Trophoblast cell (in vitro differentiated cells and primary cell): ENCODE results near the gene SNED1.

Experiments
- DNase-seq, 2 donors: peaks; one replicate each; pipeline ENCODE4 v3.0.0-alpha.2; 2016
- H2AFZ ChIP-seq: 2 replicates; pipeline ENCODE4 v1.6.1; 2013; ENCODE audit warnings: low read length, moderate library complexity, mild to moderate bottlenecking; ENCODE audit not compliant: insufficient read depth, poor library complexity
- H2AK5ac ChIP-seq: 2 replicates; pipeline ENCODE4 v1.6.1; 2013; ENCODE audit warnings: mild to moderate bottlenecking, low read length
- H2BK120ac ChIP-seq: 2 replicates; pipeline ENCODE4 v1.6.1; 2013; ENCODE audit warnings: low read length, mild to moderate bottlenecking, moderate library complexity; ENCODE audit not compliant: insufficient read depth, poor library complexity
- H2BK12ac ChIP-seq: 2 replicates; pipeline ENCODE4 v1.6.1; 2013; ENCODE audit warnings: mild to moderate bottlenecking, low read length, moderate library complexity
- H2BK5ac ChIP-seq: 2 replicates; pipeline ENCODE4 v1.6.1; 2013; ENCODE audit warnings: low read length, low read depth, moderate library complexity, mild to moderate bottlenecking; ENCODE audit not compliant: poor library complexity
- H3K14ac ChIP-seq: 2 replicates; pipeline ENCODE4 v1.6.1; 2013; ENCODE audit warnings: mild to moderate bottlenecking, low read length
- H3K18ac ChIP-seq: 2 replicates; pipeline ENCODE4 v1.6.1; 2013; ENCODE audit warnings: mild to moderate bottlenecking, low read length
- H3K23ac ChIP-seq: 2 replicates; pipeline ENCODE4 v1.6.1; 2013; ENCODE audit warnings: low read length
- H3K27ac ChIP-seq: 2 replicates; pipeline ENCODE4 v1.5.1; 2013; ENCODE audit warnings: low read depth, mild to moderate bottlenecking, inconsistent platforms, low read length, moderate library complexity
- H3K27me3 ChIP-seq: 2 replicates; pipeline ENCODE4 v1.6.1; 2013; ENCODE audit warnings: inconsistent platforms, mild to moderate bottlenecking, low read length, moderate library complexity; ENCODE audit not compliant: insufficient read depth
- H3K36me3 ChIP-seq, 2 experiments: 1 replicate in 1 of 2; 2 replicates in 1 of 2; pipeline ENCODE4 v1.6.1; 2013; ENCODE audit warnings: low read length in 2 of 2, mild to moderate bottlenecking in 2 of 2, moderate library complexity in 1 of 2; ENCODE audit not compliant: insufficient read depth in 2 of 2, control insufficient read depth in 1 of 2
- H3K4ac ChIP-seq: 2 replicates; pipeline ENCODE4 v1.6.1; 2013; ENCODE audit warnings: low read depth, mild to moderate bottlenecking, low read length, moderate library complexity
- H3K4me1 ChIP-seq, 2 experiments: 1 replicate in 1 of 2; 2 replicates in 1 of 2; pipeline ENCODE4 v1.6.1; 2013; ENCODE audit warnings: low read length in 2 of 2, mild to moderate bottlenecking in 2 of 2, moderate library complexity in 1 of 2; ENCODE audit not compliant: insufficient read depth in 2 of 2, control insufficient read depth in 1 of 2
- H3K4me2 ChIP-seq: 2 replicates; pipeline ENCODE4 v1.6.1; 2013; ENCODE audit warnings: inconsistent platforms, mild to moderate bottlenecking, low read length, moderate library complexity
- H3K4me3 ChIP-seq: 2 replicates; pipeline ENCODE4 v1.5.1; 2013; ENCODE audit warnings: mild to moderate bottlenecking, low read depth, low read length, inconsistent platforms
- H3K79me1 ChIP-seq: one replicate; pipeline ENCODE4 v1.6.1; 2013; ENCODE audit warnings: low read length
- H3K79me2 ChIP-seq: 2 replicates; pipeline ENCODE4 v1.6.1; 2013; ENCODE audit warnings: low read length, mild to moderate bottlenecking; ENCODE audit not compliant: control insufficient read depth, insufficient read depth, poor library complexity
- H3K9ac ChIP-seq: 2 replicates; pipeline ENCODE4 v1.6.1; 2013; ENCODE audit warnings: mild to moderate bottlenecking, low read length
- H3K9me3 ChIP-seq: 2 replicates; pipeline ENCODE4 v1.6.1; 2013; ENCODE audit warnings: low read depth, mild to moderate bottlenecking, control low read depth, inconsistent platforms, low read length; ENCODE audit not compliant: insufficient read depth
- H4K12ac ChIP-seq: 2 replicates; pipeline ENCODE4 v1.6.1; 2013; ENCODE audit warnings: low read depth, mild to moderate bottlenecking, low read length, moderate library complexity
- H4K8ac ChIP-seq: 2 replicates; pipeline ENCODE4 v1.6.1; 2013; ENCODE audit warnings: low read depth, mild to moderate bottlenecking, low read length, moderate library complexity
- H4K91ac ChIP-seq: one replicate; pipeline ENCODE4 v1.6.1; 2013; ENCODE audit warnings: low read depth, mild to moderate bottlenecking, low read length, moderate library complexity
- WGBS: extraction: QIAGEN DNeasy Blood & Tissue Kit; methylation state at CpG from one replicate; pipeline ENCODE4 v1.1.7; 2013; ENCODE audit warnings: missing lambda C conversion rate; ENCODE audit not compliant: insufficient read length, insufficient coverage; ENCODE audit errors: extremely low coverage; 5-methylcytosine and 5-hydroxymethylcytosine counted together

SNED1 gene

DNA sequence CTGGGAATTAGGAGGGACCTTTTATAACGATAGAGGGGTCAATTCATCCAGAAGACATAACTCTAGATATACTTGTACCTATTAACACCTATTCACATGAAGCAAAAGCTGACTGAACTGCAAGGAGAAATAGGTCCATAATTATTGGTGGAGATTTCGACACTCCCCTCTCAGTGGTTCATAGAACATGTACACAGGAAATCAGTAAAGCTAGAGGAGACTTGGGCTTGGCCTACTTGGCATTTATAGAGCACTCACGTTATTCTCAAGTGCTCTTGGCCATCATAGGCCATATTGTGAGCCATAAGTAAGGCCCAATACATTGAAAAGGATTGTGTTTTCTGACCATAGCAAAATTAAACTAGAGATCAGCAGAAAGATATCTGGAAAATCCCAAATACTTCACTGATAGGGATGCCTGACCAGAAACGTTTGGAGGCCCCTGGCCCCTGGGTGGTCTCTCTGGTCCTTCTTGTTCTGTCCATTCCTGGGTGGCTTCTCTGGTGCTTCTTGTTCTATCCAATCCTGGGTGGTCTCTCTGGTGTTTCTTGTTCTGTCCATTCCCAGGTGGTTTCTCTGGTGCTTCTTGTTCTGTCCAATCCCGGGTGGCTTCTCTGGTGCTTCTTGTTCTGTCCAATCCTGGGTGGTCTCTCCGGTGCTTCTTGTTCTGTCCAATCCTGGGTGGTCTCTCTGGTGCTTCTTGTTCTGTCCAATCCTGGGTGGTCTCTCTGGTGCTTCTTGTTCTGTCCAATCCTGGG lies 49.0 kb downstream of the SNED1 start:
- Histone ChIP-seq H3K23ac (no peak overlapping the region), H2AFZ (no peak overlapping the region), H4K8ac (no peak overlapping the region), H3K4me1 (no peaks in the 10 kb centered on the region), H3K9ac (no peak overlapping the region), H3K79me1 (no peaks in the 10 kb centered on the region), H3K14ac (no peak overlapping the region), H4K12ac (no peak overlapping the region), H3K18ac (no peak overlapping the region), H2BK12ac (no peak overlapping the region), H3K4me3 (no peak overlapping the region), H3K27ac (no peak overlapping the region), H3K4me2 (no peak overlapping the region), H4K91ac (no peak overlapping the region), H2AK5ac (no peak overlapping the region), H3K27me3 (no peaks in the 10 kb centered on the region), H2BK120ac (no peak overlapping the region), H2BK5ac (no peak overlapping the region), H3K36me3 (no peaks in the 10 kb centered on the region), H3K9me3 (peaks cover 2% of the 10 kb centered on the region), H3K4ac (no peak overlapping the region), H3K79me2 (no peaks in the 10 kb centered on the region)
- WGBS: no CpG with 5 or more reads among the region's 6 CpGs
- peak in 1 of 2 donors; percentile 2 for DNase-seq

DNA sequence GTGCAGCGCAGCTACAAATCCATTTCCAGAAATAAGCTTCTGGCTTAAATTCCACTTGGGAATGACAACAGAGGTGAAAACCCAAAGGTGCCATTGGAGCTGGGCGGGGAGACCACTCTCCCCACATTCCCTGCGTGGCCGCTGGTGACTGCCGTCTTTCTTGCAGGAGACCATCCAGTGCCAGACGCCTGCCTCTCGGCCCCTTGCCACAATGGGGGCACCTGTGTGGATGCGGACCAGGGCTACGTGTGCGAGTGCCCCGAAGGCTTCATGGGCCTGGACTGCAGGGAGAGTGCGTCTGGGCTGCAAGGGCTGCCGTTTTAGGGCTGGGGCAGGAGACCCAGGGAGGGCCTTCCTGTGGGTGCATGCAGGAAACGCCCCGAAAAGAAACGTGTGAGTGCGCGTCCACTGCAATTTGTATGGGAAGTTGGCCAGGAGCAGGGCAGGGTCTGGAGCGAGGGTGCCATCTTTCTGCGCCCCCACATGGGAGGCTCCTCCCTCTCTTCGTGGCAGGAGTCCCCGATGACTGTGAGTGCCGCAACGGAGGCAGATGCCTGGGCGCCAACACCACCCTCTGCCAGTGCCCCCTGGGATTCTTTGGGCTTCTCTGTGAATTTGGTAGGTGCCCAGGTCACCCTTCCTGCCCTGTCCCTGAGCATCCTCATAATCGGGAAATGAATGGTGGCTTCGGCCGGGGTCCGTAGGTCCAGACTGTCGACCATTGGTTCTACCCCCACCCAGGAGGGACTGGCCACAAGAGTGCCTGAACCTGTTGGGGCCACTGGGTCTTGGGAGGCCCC lies 49.9 kb downstream of the SNED1 start:
- Histone ChIP-seq H3K36me3 (no peaks in the 10 kb centered on the region), H3K79me2 (no peaks in the 10 kb centered on the region)
- no CpG with 5 or more reads among the region's 30 CpGs for WGBS

DNA sequence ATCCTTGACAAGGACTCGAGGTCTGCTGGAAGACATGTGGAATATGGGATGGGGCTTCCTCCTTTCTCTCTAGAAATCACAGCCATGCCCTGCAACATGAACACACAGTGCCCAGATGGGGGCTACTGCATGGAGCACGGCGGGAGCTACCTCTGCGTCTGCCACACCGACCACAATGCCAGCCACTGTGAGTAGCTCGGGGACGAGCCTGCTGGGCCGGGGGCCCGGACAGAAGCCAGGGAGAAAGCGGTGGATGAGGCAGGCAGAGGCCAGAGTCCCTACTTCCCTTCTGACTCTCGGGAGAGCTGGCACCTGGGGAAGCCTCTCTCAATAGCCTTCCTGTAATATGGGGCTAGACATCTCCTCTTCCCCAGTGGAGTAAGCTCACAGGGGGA lies 50.5 kb downstream of the SNED1 start:
- no peak overlapping the region for H3K4me3 ChIP-seq

More for the DNA sequence above, 49.9 kb downstream of the SNED1 start:
- Histone ChIP-seq H3K27ac (no peak overlapping the region), H2AFZ (no peak overlapping the region), H3K14ac (no peak overlapping the region), H4K8ac (no peak overlapping the region), H3K18ac (no peak overlapping the region), H4K12ac (no peak overlapping the region), H3K27me3 (no peaks in the 10 kb centered on the region), H3K79me1 (no peaks in the 10 kb centered on the region), H4K91ac (no peak overlapping the region), H2BK5ac (no peak overlapping the region), H3K4me1 (no peaks in the 10 kb centered on the region), H2AK5ac (no peak overlapping the region), H3K4ac (no peak overlapping the region), H2BK120ac (no peak overlapping the region), H2BK12ac (no peak overlapping the region), H3K4me2 (no peak overlapping the region), H3K9ac (no peak overlapping the region), H3K9me3 (peaks cover 2% of the 10 kb centered on the region), H3K23ac (no peak overlapping the region), H3K4me3 (no peak overlapping the region)
- DNase-seq: no peak

DNA sequence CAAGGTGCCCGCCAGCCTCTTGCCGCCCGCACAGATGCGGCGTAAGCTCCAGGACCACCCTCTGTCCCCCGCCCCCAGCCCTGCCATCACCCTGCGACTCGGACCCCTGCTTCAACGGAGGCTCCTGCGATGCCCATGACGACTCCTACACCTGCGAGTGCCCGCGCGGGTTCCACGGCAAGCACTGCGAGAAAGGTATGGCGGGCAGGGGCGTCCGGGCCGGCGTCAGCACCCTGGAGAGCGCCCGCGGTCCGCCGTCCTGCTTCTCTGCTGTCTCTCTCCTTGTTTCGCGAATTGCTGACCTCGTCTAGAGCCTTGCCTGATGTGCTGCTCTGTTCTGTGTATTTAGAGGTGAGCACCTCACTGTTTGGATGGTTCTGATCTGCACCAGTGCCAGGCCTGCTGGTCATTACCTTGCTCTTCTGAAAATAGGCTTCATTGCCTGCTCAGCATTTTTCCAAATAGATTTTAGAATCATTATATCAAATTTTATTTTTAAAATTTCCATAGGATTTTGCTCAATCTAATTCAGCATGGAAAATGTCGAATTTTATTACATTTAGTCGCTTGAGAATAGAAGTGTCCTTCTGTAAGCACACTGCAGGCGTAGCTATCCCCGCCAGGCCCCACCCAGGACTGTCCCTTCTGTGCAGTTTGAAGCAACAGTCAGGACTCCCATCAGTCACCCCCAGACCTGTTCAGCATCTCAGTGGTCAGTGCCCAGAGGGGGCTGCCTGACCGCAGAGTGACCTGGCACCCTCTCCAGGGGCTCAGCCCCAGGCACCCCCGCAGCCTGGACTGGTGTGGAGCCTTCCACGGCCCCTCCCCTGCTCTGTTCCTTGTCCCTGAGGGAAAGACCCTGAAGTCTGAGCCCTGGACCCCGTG lies 51.6 kb downstream of the SNED1 start:
- peak; percentile 15 to 49 for DNase-seq
- no peak overlapping the region for H3K23ac ChIP-seq
- peaks cover 2% of the 10 kb centered on the region for H3K9me3 ChIP-seq
- no peak overlapping the region for H3K9ac ChIP-seq
- H2BK120ac ChIP-seq: no peak overlapping the region
- no peak overlapping the region for H2BK12ac ChIP-seq
- no peaks in the 10 kb centered on the region for H3K79me1 ChIP-seq
- no peaks in the 10 kb centered on the region for H3K79me2 ChIP-seq
- H3K27me3 ChIP-seq: no peaks in the 10 kb centered on the region
- no peak overlapping the region for H4K12ac ChIP-seq
- H3K4me2 ChIP-seq: no peak overlapping the region
- H2AFZ ChIP-seq: no peak overlapping the region
- no peak overlapping the region for H4K8ac ChIP-seq
- no peaks in the 10 kb centered on the region for H3K4me1 ChIP-seq
- H4K91ac ChIP-seq: no peak overlapping the region
- H2BK5ac ChIP-seq: no peak overlapping the region
- WGBS: no CpG with 5 or more reads among the region's 38 CpGs
- H3K27ac ChIP-seq: no peak overlapping the region
- no peak overlapping the region for H3K4ac ChIP-seq
- no peak overlapping the region for H2AK5ac ChIP-seq
- H3K14ac ChIP-seq: no peak overlapping the region
- H3K4me3 ChIP-seq: no peak overlapping the region
- no peak overlapping the region for H3K18ac ChIP-seq
- no peaks in the 10 kb centered on the region for H3K36me3 ChIP-seq

More for the DNA sequence above, 50.5 kb downstream of the SNED1 start:
- no peak overlapping the region for H2BK5ac ChIP-seq
- no peak overlapping the region for H3K14ac ChIP-seq
- H2AK5ac ChIP-seq: no peak overlapping the region
- H2BK120ac ChIP-seq: no peak overlapping the region
- no peak overlapping the region for H3K9ac ChIP-seq
- H4K8ac ChIP-seq: no peak overlapping the region
- peaks cover 2% of the 10 kb centered on the region for H3K9me3 ChIP-seq
- H2BK12ac ChIP-seq: no peak overlapping the region
- H3K4ac ChIP-seq: no peak overlapping the region
- WGBS: no CpG with 5 or more reads among the region's 11 CpGs
- no peak overlapping the region for H3K18ac ChIP-seq
- no peaks in the 10 kb centered on the region for H3K27me3 ChIP-seq
- DNase-seq: no peak
- H3K4me1 ChIP-seq: no peaks in the 10 kb centered on the region
- no peak overlapping the region for H2AFZ ChIP-seq
- H4K91ac ChIP-seq: no peak overlapping the region
- no peaks in the 10 kb centered on the region for H3K36me3 ChIP-seq
- no peak overlapping the region for H3K4me2 ChIP-seq
- H3K79me1 ChIP-seq: no peaks in the 10 kb centered on the region
- H3K27ac ChIP-seq: no peak overlapping the region
- no peak overlapping the region for H4K12ac ChIP-seq
- H3K23ac ChIP-seq: no peak overlapping the region
- no peaks in the 10 kb centered on the region for H3K79me2 ChIP-seq
